Measurements from ENCODE around the gene MALL. TPM values are rescaled to one million over a fixed set of nuclear protein-coding genes. Genes with fewer than 3 reads are reported as not detected.
A peak's percentile ranks its signal among the peaks of the same experiment; 100 is the strongest.

The MALL gene
- total and polyA plus RNA-seq, 10 of the 15 experiments (the other 5 are each of a cell fraction or from before 2014, with no cell fraction given), result 0.26 TPM; not detected in 9

GRCh38 chr2:110124038-110124825 is 8.6 kb upstream of the MALL start:
- ChIA-PET POLR2A (no interaction called here), SMC1A (ENCODE audit: uncharacterized antibody, unreplicated experiment) (no interaction called here), RAD21 (ENCODE audit: unreplicated experiment) (no interaction called here), CTCF (no interaction called here)
- BruUV-seq (replicated peaks), result no TSS peak
- DNase-seq (ENCODE audit: low read depth, low spot score) (no peak), FAIRE-seq (no peak), ATAC-seq (peak; percentile 27; the same call in 1 of the 3 replicates)
- no peak overlapping the region for H3K4me2 ChIP-seq (ENCODE audit: control insufficient read depth, insufficient read depth)
- no peaks in the 10 kb centered on the region for H3K79me2 ChIP-seq (ENCODE audit: control insufficient read depth, insufficient read depth, low read length)
- H3K9me3 ChIP-seq (replicated peaks; ENCODE audit: control insufficient read depth, insufficient read depth, low read length), result no peaks in the 10 kb centered on the region
- H3K27ac ChIP-seq (ENCODE audit: control insufficient read depth, insufficient read depth), result no peak overlapping the region
- H3K4me1 ChIP-seq (ENCODE audit: control insufficient read depth, insufficient read depth, low read length), result no peaks in the 10 kb centered on the region
- no peak overlapping the region for H3K4me3 ChIP-seq
- intact Hi-C loops (cut with micrococcal nuclease; ENCODE audit: unreplicated experiment) (no loop called here), in situ Hi-C loops (cut with MboI) (no loop called here)
- WGBS (ENCODE audit: insufficient coverage, insufficient replicate concordance, low lambda C conversion rate, missing lambda C conversion rate), result 15% methylated on average over 4 of the region's 4 CpGs
- no peaks in the 10 kb centered on the region for H3K36me3 ChIP-seq (ENCODE audit: control insufficient read depth in 2 of 2, insufficient read depth in 2 of 2, low read length in 1 of 2)
- no peaks in the 10 kb centered on the region for H4K20me1 ChIP-seq (ENCODE audit: control insufficient read depth, insufficient read depth)
- H3K27me3 ChIP-seq (replicated peaks in 1 of 2; ENCODE audit: control insufficient read depth in 2 of 2, insufficient read depth in 2 of 2, low read length in 1 of 2), result peaks cover 0 to 3% of the 10 kb centered on the region in 2 experiments; a peak in 1 of 4 replicates
- H3K9ac ChIP-seq (ENCODE audit: control insufficient read depth, insufficient read depth, low read length), result no peak overlapping the region
- H2AFZ ChIP-seq (ENCODE audit: control insufficient read depth, low read depth, low read length), result no peak overlapping the region
- TF ChIP-seq CBX3 (IDR thresholded peaks at IDR 0.05; ENCODE audit: borderline replicate concordance, low read depth), result no peak
- TF ChIP-seq TBL1XR1 (IDR thresholded peaks at IDR 0.05; ENCODE audit: low read depth, low read length), result no peak
- TF ChIP-seq SKIL (IDR thresholded peaks at IDR 0.05; ENCODE audit: low read depth, poor library complexity, severe bottlenecking), result no peak
- TF ChIP-seq TARDBP (IDR thresholded peaks at IDR 0.05; ENCODE audit: borderline replicate concordance), result no peak
- no peak for TF ChIP-seq JUND (IDR thresholded peaks at IDR 0.05; ENCODE audit: low read depth, low read length)
- TF ChIP-seq SIN3A (IDR thresholded peaks at IDR 0.05; ENCODE audit: low read depth, low read length), result no peak
- no peak for TF ChIP-seq PBX3 (IDR thresholded peaks at IDR 0.05; ENCODE audit: insufficient replicate concordance, low read depth, low read length)
- TF ChIP-seq NFYA (IDR thresholded peaks at IDR 0.05; ENCODE audit: borderline replicate concordance, low read depth, low read length), result no peak
- no peak for TF ChIP-seq ZNF592 (IDR thresholded peaks at IDR 0.05)
- TF ChIP-seq RFX5 (IDR thresholded peaks at IDR 0.05; ENCODE audit: low read depth, low read length), result no peak
- TF ChIP-seq NKRF (conservative IDR thresholded peaks at IDR 0.05), result no peak
- no peak for TF ChIP-seq EZH2 (IDR thresholded peaks at IDR 0.05; ENCODE audit: borderline replicate concordance, control insufficient read depth, low read depth, low read length)
